B cell (primary cell): ENCODE results near the gene GLRA1. TPM values are rescaled to one million over a fixed set of nuclear protein-coding genes. Genes with fewer than 3 reads are reported as not detected.
A peak's percentile ranks its signal among the peaks of the same experiment; 100 is the strongest.

ENCODE experiments used
- ATAC-seq: fragments of 200-7000 bp; cut with Tn5 transposase; one replicate; pipeline ENCODE4 v1.10.0; 2021; ENCODE audit warnings: low read depth, mild to moderate bottlenecking, moderate number of reproducible peaks, moderate library complexity
- CTCF ChIA-PET: fragments of 350-600 bp; sonication (Branson Sonifier 250); formaldehyde crosslinking; loops from one replicate; lab custom pipeline; 2021; ENCODE audit warnings: antibody characterized with exemption, inconsistent platforms; lab: Charles Lee
- POLR2A ChIA-PET: fragments of 350-600 bp; sonication (Branson Sonifier 250); formaldehyde crosslinking; loops from one replicate; lab custom pipeline; 2021; ENCODE audit warnings: antibody characterized with exemption; lab: Charles Lee
- DNase-seq: peaks from one replicate; pipeline ENCODE4 v3.0.0; 2013
- H2AFZ ChIP-seq: 2 replicates; pipeline ENCODE4 v1.6.1; 2012; ENCODE audit warnings: mild to moderate bottlenecking, low read depth, low read length; ENCODE audit not compliant: insufficient read depth, poor library complexity, severe bottlenecking
- H3K27ac ChIP-seq, 2 donors: 1 replicate in 1 of 2; 2 replicates in 1 of 2; pipeline ENCODE4 v1.5.1; 2012 to 2013; ENCODE audit warnings: low read length in 2 of 2, mild to moderate bottlenecking in 2 of 2, moderate library complexity in 1 of 2
- H3K27me3 ChIP-seq, 4 experiments: fragments of 200-600 bp in 1 of 4; sonication (generic) in 1 of 4; replicated peaks in 1 of 4; 1 replicate in 2 of 4; 2 replicates in 2 of 4; pipeline versions ENCODE4 v1.6.1 to v1.7.0; 2013 to 2016; ENCODE audit warnings: low read length in 3 of 4, mild to moderate bottlenecking in 2 of 4, mixed read lengths in 1 of 4, moderate library complexity in 1 of 4; ENCODE audit not compliant: insufficient read depth in 4 of 4, control insufficient read depth in 3 of 4; ENCODE audit errors: control extremely low read depth in 1 of 4
- H3K36me3 ChIP-seq, 2 experiments: replicated peaks in 1 of 2; 1 replicate in 1 of 2; 2 replicates in 1 of 2; pipeline versions ENCODE4 v1.6.1 to v1.7.1; 2013; ENCODE audit warnings: low read length in 1 of 2; ENCODE audit not compliant: insufficient read depth in 2 of 2, control insufficient read depth in 1 of 2; ENCODE audit errors: control extremely low read depth in 1 of 2, extremely low read depth in 1 of 2
- H3K4me1 ChIP-seq, 2 donors: fragments of 200-600 bp in 1 of 2; sonication (generic) in 1 of 2; 1 replicate in 1 of 2; 2 replicates in 1 of 2; pipeline versions ENCODE4 v1.5.1 to v1.6.1; 2013 to 2017; ENCODE audit warnings: low read length in 2 of 2; ENCODE audit not compliant: control insufficient read depth in 2 of 2, insufficient read depth in 2 of 2
- H3K4me2 ChIP-seq: replicated peaks from 2 replicates; pipeline ENCODE3; 2012; ENCODE audit warnings: mild to moderate bottlenecking, low read depth, low read length; ENCODE audit not compliant: poor library complexity, severe bottlenecking
- H3K4me3 ChIP-seq, 5 experiments: fragments of 200-600 bp in 1 of 5; sonication (generic) in 1 of 5; 1 replicate in 3 of 5; 2 replicates in 2 of 5; pipeline versions ENCODE4 v1.5.1 to v1.7.0; 2011 to 2016; ENCODE audit warnings: low read length in 4 of 5, mild to moderate bottlenecking in 4 of 5, low read depth in 2 of 5, control low read depth in 1 of 5, moderate library complexity in 1 of 5; ENCODE audit not compliant: insufficient read depth in 1 of 5; ENCODE audit errors: control extremely low read depth in 1 of 5, extremely low read depth in 1 of 5
- H3K79me2 ChIP-seq: fragments of 200-600 bp; sonication (generic); one replicate; pipeline ENCODE4 v1.6.0; 2016; ENCODE audit warnings: low read length; ENCODE audit not compliant: control insufficient read depth, insufficient read depth
- H3K9ac ChIP-seq: fragments of 200-600 bp; sonication (generic); 2 replicates; pipeline ENCODE4 v1.6.1; 2017; ENCODE audit warnings: mild to moderate bottlenecking, low read length, moderate library complexity
- H3K9me3 ChIP-seq, 3 donors: one replicate each; pipeline versions ENCODE4 v1.6.1 to v1.7.1; 2013; ENCODE audit warnings: low read length in 2 of 3; ENCODE audit not compliant: control insufficient read depth in 2 of 3, insufficient read depth in 1 of 3; ENCODE audit errors: control extremely low read depth in 1 of 3
- H4K20me1 ChIP-seq: 2 replicates; pipeline ENCODE4 v1.6.0; 2012; ENCODE audit warnings: mild to moderate bottlenecking, low read length; ENCODE audit not compliant: insufficient read depth, control insufficient read depth, poor library complexity, severe bottlenecking
- H3K27ac Mint-ChIP-seq: one replicate; pipeline ENCODE4 v1.8.0; 2021; ENCODE audit warnings: mixed read lengths
- H3K27me3 Mint-ChIP-seq: one replicate; pipeline ENCODE4 v1.8.0; 2021; ENCODE audit warnings: mixed read lengths
- H3K4me1 Mint-ChIP-seq: one replicate; pipeline ENCODE4 v1.8.0; 2021; ENCODE audit warnings: mixed read lengths
- H3K4me3 Mint-ChIP-seq: one replicate; pipeline ENCODE4 v1.8.0; 2021; ENCODE audit warnings: mixed read lengths
- H3K9me3 Mint-ChIP-seq: one replicate; pipeline ENCODE4 v1.8.0; 2022; ENCODE audit warnings: mixed read lengths; ENCODE audit not compliant: insufficient read depth
- EZH2 ChIP-seq: IDR thresholded peaks from 2 replicates; pipeline ENCODE4 v1.6.1; 2012; ENCODE audit warnings: borderline replicate concordance, low read depth, mild to moderate bottlenecking, moderate library complexity, low read length; ENCODE audit not compliant: insufficient read depth, poor library complexity, severe bottlenecking
- WGBS: methylation state at CpG from one replicate; pipeline ENCODE4 v1.1.5; 2013; ENCODE audit warnings: missing lambda C conversion rate; ENCODE audit not compliant: insufficient coverage; 5-methylcytosine and 5-hydroxymethylcytosine counted together
- intact Hi-C: fragments of 100-400 bp; cut with micrococcal nuclease; formaldehyde crosslinking; loops from one replicate; pipeline ENCODE4 v1.10.0; 2022
- polyA plus RNA-seq: library from polyadenylated mRNA; depleted of rRNA; stranded (reverse); fragments of >200 nt; gene quantifications from 2 replicates; pipeline ENCODE4 v1.2.3, GENCODE V29; 2012
- total RNA-seq, 2 donors: library from RNA; stranded (reverse); fragments of 120-200 nt in 1 of 2; gene quantifications; 1 replicate in 1 of 2; 2 replicates in 1 of 2; pipeline versions ENCODE4 v1.2.3 to v1.2.4, GENCODE V29; 2013 to 2022
- TF ChIP-seq, protein P1 (sequence below): fragments of 200-600 bp; IDR thresholded peaks from one replicate; pipeline ENCODE4 v1.8.0; 2022; ENCODE audit warnings: antibody characterized with exemption, mild to moderate bottlenecking

Gene GLRA1
- total and polyA plus RNA-seq, 2 donors (not counting 1 experiment from before 2014, with no cell fraction given): not detected

DNA sequence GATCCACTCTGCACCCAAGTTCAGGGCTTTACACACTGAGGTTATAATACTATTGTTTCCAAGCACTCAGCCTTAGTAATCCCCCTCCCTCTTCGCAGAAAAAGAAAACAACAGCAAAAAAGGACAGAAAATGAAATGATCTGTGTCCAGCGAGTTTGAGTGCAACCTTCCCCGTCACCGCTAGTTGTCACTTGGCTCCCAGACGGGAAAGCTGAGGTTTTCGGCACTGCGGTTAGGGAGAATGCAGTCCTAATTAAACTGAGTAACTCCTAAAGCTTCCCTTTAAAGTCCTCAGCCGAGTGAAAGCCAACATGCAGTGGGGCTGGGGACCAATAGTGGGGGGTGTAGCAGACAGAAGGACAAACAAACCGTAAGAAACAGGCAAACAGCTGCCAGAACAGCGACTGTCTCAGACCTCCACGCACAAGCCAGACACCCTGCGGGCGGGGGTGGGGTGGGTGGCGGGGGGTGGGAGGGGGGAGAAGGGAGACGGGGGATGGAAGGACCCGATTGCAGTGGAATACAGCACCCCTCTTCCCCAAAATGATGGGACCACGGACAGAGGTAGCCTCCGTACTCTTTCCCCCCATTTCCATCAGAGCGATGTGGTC, 680 bp downstream of the GLRA1 start:
- H3K4me3 ChIP-seq: no peak overlapping the region
- Mint-ChIP-seq H3K27me3 (peaks cover 44% of the 10 kb centered on the region), H3K4me3 (no peak overlapping the region), H3K27ac (no peak overlapping the region), H3K4me1 (no peaks in the 10 kb centered on the region), H3K9me3 (peaks cover 4% of the 10 kb centered on the region)
- TF ChIP-seq EZH2: no peak
- TF ChIP-seq, protein P1, sequence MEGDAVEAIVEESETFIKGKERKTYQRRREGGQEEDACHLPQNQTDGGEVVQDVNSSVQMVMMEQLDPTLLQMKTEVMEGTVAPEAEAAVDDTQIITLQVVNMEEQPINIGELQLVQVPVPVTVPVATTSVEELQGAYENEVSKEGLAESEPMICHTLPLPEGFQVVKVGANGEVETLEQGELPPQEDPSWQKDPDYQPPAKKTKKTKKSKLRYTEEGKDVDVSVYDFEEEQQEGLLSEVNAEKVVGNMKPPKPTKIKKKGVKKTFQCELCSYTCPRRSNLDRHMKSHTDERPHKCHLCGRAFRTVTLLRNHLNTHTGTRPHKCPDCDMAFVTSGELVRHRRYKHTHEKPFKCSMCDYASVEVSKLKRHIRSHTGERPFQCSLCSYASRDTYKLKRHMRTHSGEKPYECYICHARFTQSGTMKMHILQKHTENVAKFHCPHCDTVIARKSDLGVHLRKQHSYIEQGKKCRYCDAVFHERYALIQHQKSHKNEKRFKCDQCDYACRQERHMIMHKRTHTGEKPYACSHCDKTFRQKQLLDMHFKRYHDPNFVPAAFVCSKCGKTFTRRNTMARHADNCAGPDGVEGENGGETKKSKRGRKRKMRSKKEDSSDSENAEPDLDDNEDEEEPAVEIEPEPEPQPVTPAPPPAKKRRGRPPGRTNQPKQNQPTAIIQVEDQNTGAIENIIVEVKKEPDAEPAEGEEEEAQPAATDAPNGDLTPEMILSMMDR: peak; percentile 9
- ChIA-PET CTCF (no interaction called here), POLR2A (no interaction called here)
- no peaks in the 10 kb centered on the region for H4K20me1 ChIP-seq
- intact Hi-C loops: no loop called here
- H3K4me1 ChIP-seq: no peaks in the 10 kb centered on the region
- WGBS: 10% methylated on average over 5 of the region's 19 CpGs
- ATAC-seq: no peak
- no peak overlapping the region for H3K9ac ChIP-seq
- no peak overlapping the region for H3K4me2 ChIP-seq
- no peaks in the 10 kb centered on the region for H3K79me2 ChIP-seq
- no peaks in the 10 kb centered on the region for H3K36me3 ChIP-seq
- H3K9me3 ChIP-seq: peaks cover 0 to 15% (median 0%) of the 10 kb centered on the region in 3 donors
- H3K27ac ChIP-seq: no peak overlapping the region
- peaks cover 0 to 40% (median 22%) of the 10 kb centered on the region in 4 experiments for H3K27me3 ChIP-seq
- no peak overlapping the region for H2AFZ ChIP-seq
- DNase-seq: no peak

DNA sequence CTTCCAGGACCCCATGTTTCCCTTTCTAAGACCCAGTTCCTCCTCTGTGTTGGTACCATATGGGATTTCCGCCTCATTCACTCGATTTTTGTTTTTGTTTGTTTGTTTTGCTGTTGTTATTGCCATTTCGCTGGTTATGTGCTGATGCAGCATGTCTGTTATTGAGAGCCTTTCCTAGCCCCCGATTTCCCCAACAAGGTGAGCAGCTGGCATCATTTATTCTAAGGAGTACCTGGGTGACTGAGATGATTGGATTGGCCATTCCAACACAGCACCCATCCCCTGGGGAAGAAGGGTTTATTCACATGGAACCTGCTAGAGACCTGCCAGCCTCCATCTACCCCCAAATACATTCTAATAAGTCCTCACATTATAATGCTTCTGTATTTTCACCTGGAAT, 2.7 kb downstream of the GLRA1 start:
- peaks cover 31% of the 10 kb centered on the region for H3K27me3 Mint-ChIP-seq
- H3K9me3 ChIP-seq: peaks cover 0 to 15% (median 0%) of the 10 kb centered on the region in 3 donors

More for the DNA sequence above, 2.7 kb downstream of the GLRA1 start:
- Histone ChIP-seq H3K27ac (no peak overlapping the region), H4K20me1 (no peaks in the 10 kb centered on the region), H2AFZ (no peak overlapping the region), H3K36me3 (no peaks in the 10 kb centered on the region), H3K4me3 (no peak overlapping the region), H3K4me2 (no peak overlapping the region), H3K4me1 (no peaks in the 10 kb centered on the region), H3K9ac (no peak overlapping the region), H3K27me3 (peaks cover 0 to 32% (median 21%) of the 10 kb centered on the region in 4 experiments), H3K79me2 (no peaks in the 10 kb centered on the region)
- Mint-ChIP-seq H3K4me3 (no peak overlapping the region), H3K9me3 (peaks cover 2% of the 10 kb centered on the region), H3K4me1 (no peaks in the 10 kb centered on the region), H3K27ac (no peak overlapping the region)
- ChIA-PET POLR2A (no interaction called here), CTCF (no interaction called here)
- TF ChIP-seq, protein P1: no peak
- TF ChIP-seq EZH2: no peak
- DNase-seq (no peak), ATAC-seq (no peak)
- intact Hi-C loops: no loop called here
- WGBS: 100% methylated on average over 1 of the region's 4 CpGs
